DMS79 treated with DMSO at 0.1 percent for 48 hours (cell line): ENCODE measurements around the gene TMEM273.

Source experiments
- DNase-seq: peaks from one replicate; lab custom pipeline; 2025; lab: John Stamatoyannopoulos, UW

TMEM273 gene

GRCh38 chr10:49115796-49116508 is 72.2 kb downstream of the TMEM273 start:
- DNase-seq, result no peak

- no peak for DNase-seq
Measured at GRCh38 chr10:49115015-49115795, 73.0 kb downstream of the TMEM273 start, which contains the start of gene VSTM4. Gene VSTM4, minus strand, starts transcription at chr10:49115522. Its CDS starts 37 bp downstream, at chr10:49115485.

GRCh38 chr10:49114718-49115014 is 73.5 kb downstream of the TMEM273 start:
- no peak for DNase-seq

- DNase-seq, result no peak
Measured at GRCh38 chr10:49113741-49114141, 74.5 kb downstream of the TMEM273 start.

- no peak for DNase-seq
Measured at GRCh38 chr10:49112851-49113250, 75.3 kb downstream of the TMEM273 start.

- DNase-seq, result no peak
Measured at GRCh38 chr10:49112098-49112497, 76.1 kb downstream of the TMEM273 start.

GRCh38 chr10:49111320-49111698 is 76.9 kb downstream of the TMEM273 start:
- DNase-seq, result no peak

- DNase-seq, result no peak
Measured at GRCh38 chr10:49110684-49111319, 77.4 kb downstream of the TMEM273 start.

GRCh38 chr10:49109669-49110340 is 78.4 kb downstream of the TMEM273 start:
- DNase-seq, result no peak

- no peak for DNase-seq
Measured at GRCh38 chr10:49108656-49109055, 79.5 kb downstream of the TMEM273 start.

- no peak for DNase-seq
Measured at GRCh38 chr10:49107887-49108267, 80.3 kb downstream of the TMEM273 start.

GRCh38 chr10:49107111-49107886 is 80.9 kb downstream of the TMEM273 start:
- no peak for DNase-seq

- DNase-seq, result no peak
Measured at GRCh38 chr10:49106451-49106850, 81.7 kb downstream of the TMEM273 start.

GRCh38 chr10:49105076-49105475 is 83.1 kb downstream of the TMEM273 start:
- DNase-seq, result no peak
